SH-SY5Y (cell line): ENCODE results near the gene PDHX.

Experiments
- GATA2 ChIP-seq: IDR thresholded peaks from 2 replicates; pipeline ENCODE4 v1.6.1; 2011; ENCODE audit warnings: mild to moderate bottlenecking, low read depth, low read length
- GATA3 ChIP-seq: IDR thresholded peaks from 2 replicates; pipeline ENCODE4 v1.6.1; 2011; ENCODE audit warnings: low read depth, mild to moderate bottlenecking, low read length, moderate library complexity

DNA sequence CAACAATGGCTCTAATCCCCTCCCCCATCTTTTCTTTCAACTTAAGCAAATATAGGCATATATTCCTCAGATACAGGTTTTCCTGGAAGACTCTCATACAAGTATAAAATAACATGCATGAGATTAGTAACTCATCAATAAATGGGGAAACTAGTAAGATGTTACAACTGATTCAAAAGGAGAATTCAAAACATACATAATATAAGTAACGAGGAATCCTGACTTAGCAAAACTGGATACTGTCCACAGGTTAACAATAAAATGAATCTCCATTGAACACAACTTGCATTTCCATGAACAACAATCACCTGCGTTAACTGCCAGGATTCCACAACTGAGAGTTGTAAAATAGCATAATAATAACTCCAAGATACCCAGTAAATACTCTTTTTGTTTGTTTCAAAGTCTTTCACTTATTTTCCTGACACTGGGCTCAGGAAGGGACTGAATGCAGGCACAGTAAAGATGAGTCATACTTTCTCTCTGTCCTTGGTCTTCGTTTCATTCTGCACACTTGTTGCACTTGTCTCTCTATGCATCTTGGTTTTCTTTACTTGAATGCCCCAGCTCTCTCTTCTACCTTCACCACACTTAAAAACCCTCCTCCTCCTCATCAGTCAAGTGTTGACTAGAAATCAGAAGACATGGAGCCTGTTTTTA, 8.4 kb upstream of the PDHX start:
- no peak for TF ChIP-seq GATA2
- no peak for TF ChIP-seq GATA3
